ENCODE results near the gene SLC17A2.

SLC17A2 gene

GRCh38 chr6:25956226-25956625 is 25.7 kb upstream of the SLC17A2 start:
- WGBS (ENCODE audit: extremely low coverage, insufficient coverage, low lambda C conversion rate): no CpG with 5 or more reads among the region's 3 CpGs
- no peak overlapping the region for H3K56ac ChIP-seq (ENCODE audit: low read length)
- H3K4me2 ChIP-seq (ENCODE audit: low read length): no peak overlapping the region
- no peak for DNase-seq
- H3K4ac ChIP-seq (ENCODE audit: low read depth, low read length): no peak overlapping the region
- H3K18ac ChIP-seq (ENCODE audit: low read length): no peak overlapping the region
- no peaks in the 10 kb centered on the region for H3K4me1 ChIP-seq (ENCODE audit: control insufficient read depth, low read depth, low read length)
- H3K27ac ChIP-seq (ENCODE audit: low read depth, low read length): no peak overlapping the region
- H3K23ac ChIP-seq (ENCODE audit: low read length): no peak overlapping the region
- no peak overlapping the region for H3K4me3 ChIP-seq (ENCODE audit: low read length)
- no peak overlapping the region for H4K5ac ChIP-seq (ENCODE audit: low read length)
- no peaks in the 10 kb centered on the region for H3K79me2 ChIP-seq (ENCODE audit: control insufficient read depth, insufficient read depth, low read length)
- no peaks in the 10 kb centered on the region for H3K27me3 ChIP-seq (ENCODE audit: insufficient read depth, low read length, poor library complexity)
- no peak overlapping the region for H4K8ac ChIP-seq (ENCODE audit: low read depth, low read length)
- H3K36me3 ChIP-seq (ENCODE audit: control insufficient read depth, insufficient read depth, low read length): no peaks in the 10 kb centered on the region
- H2BK15ac ChIP-seq (replicated peaks; ENCODE audit: low read depth): no peak overlapping the region
- no peak overlapping the region for H3K9ac ChIP-seq (ENCODE audit: low read length)
- no peaks in the 10 kb centered on the region for H3K79me1 ChIP-seq (ENCODE audit: low read length)
- no peak overlapping the region for H2BK120ac ChIP-seq (ENCODE audit: low read depth, low read length)
- H2BK5ac ChIP-seq (ENCODE audit: low read length): no peak overlapping the region
- H2AK5ac ChIP-seq (ENCODE audit: low read length): no peak overlapping the region

- Histone ChIP-seq H3K18ac (ENCODE audit: low read length) (no peak overlapping the region), H3K36me3 (ENCODE audit: control insufficient read depth, insufficient read depth, low read length) (no peaks in the 10 kb centered on the region), H3K56ac (ENCODE audit: low read length) (no peak overlapping the region), H3K79me1 (ENCODE audit: low read length) (no peaks in the 10 kb centered on the region), H2BK15ac (replicated peaks; ENCODE audit: low read depth) (no peak overlapping the region), H3K27me3 (ENCODE audit: insufficient read depth, low read length, poor library complexity) (no peaks in the 10 kb centered on the region), H2BK5ac (ENCODE audit: low read length) (no peak overlapping the region), H3K27ac (ENCODE audit: low read depth, low read length) (no peak overlapping the region), H3K4ac (ENCODE audit: low read depth, low read length) (no peak overlapping the region), H2BK120ac (ENCODE audit: low read depth, low read length) (no peak overlapping the region), H3K4me1 (ENCODE audit: control insufficient read depth, low read depth, low read length) (no peaks in the 10 kb centered on the region), H2AK5ac (ENCODE audit: low read length) (no peak overlapping the region), H3K9ac (ENCODE audit: low read length) (no peak overlapping the region), H4K8ac (ENCODE audit: low read depth, low read length) (no peak overlapping the region), H3K79me2 (ENCODE audit: control insufficient read depth, insufficient read depth, low read length) (no peaks in the 10 kb centered on the region), H4K5ac (ENCODE audit: low read length) (no peak overlapping the region), H3K4me3 (ENCODE audit: low read length) (no peak overlapping the region), H3K4me2 (ENCODE audit: low read length) (no peak overlapping the region), H3K23ac (ENCODE audit: low read length) (no peak overlapping the region)
- no peak for DNase-seq
- no CpG with 5 or more reads among the region's 1 CpG for WGBS (ENCODE audit: extremely low coverage, insufficient coverage, low lambda C conversion rate)
Observed at GRCh38 chr6:25954756-25955155, 24.3 kb upstream of the SLC17A2 start.

- H4K5ac ChIP-seq (ENCODE audit: low read length): no peak overlapping the region
- no peaks in the 10 kb centered on the region for H3K4me1 ChIP-seq (ENCODE audit: control insufficient read depth, low read depth, low read length)
- no CpG with 5 or more reads among the region's 3 CpGs for WGBS (ENCODE audit: extremely low coverage, insufficient coverage, low lambda C conversion rate)
Observed at GRCh38 chr6:25953733-25954132, 23.2 kb upstream of the SLC17A2 start.

GRCh38 chr6:25952535-25952934 is 22.0 kb upstream of the SLC17A2 start:
- Histone ChIP-seq H2BK120ac (ENCODE audit: low read depth, low read length) (no peak overlapping the region), H3K4me1 (ENCODE audit: control insufficient read depth, low read depth, low read length) (no peaks in the 10 kb centered on the region), H2BK15ac (replicated peaks; ENCODE audit: low read depth) (no peak overlapping the region), H2AK5ac (ENCODE audit: low read length) (no peak overlapping the region), H3K56ac (ENCODE audit: low read length) (no peak overlapping the region), H3K27me3 (ENCODE audit: insufficient read depth, low read length, poor library complexity) (no peaks in the 10 kb centered on the region), H3K79me1 (ENCODE audit: low read length) (no peaks in the 10 kb centered on the region), H3K36me3 (ENCODE audit: control insufficient read depth, insufficient read depth, low read length) (no peaks in the 10 kb centered on the region), H3K18ac (ENCODE audit: low read length) (no peak overlapping the region), H3K4me2 (ENCODE audit: low read length) (no peak overlapping the region), H4K8ac (ENCODE audit: low read depth, low read length) (no peak overlapping the region), H4K5ac (ENCODE audit: low read length) (no peak overlapping the region), H3K4me3 (ENCODE audit: low read length) (no peak overlapping the region), H3K79me2 (ENCODE audit: control insufficient read depth, insufficient read depth, low read length) (no peaks in the 10 kb centered on the region), H3K27ac (ENCODE audit: low read depth, low read length) (no peak overlapping the region), H3K4ac (ENCODE audit: low read depth, low read length) (no peak overlapping the region), H3K23ac (ENCODE audit: low read length) (no peak overlapping the region), H3K9ac (ENCODE audit: low read length) (no peak overlapping the region), H2BK5ac (ENCODE audit: low read length) (no peak overlapping the region)
- no peak for DNase-seq
- WGBS (ENCODE audit: extremely low coverage, insufficient coverage, low lambda C conversion rate): no CpG with 5 or more reads among the region's 2 CpGs

More at GRCh38 chr6:25953733-25954132, 23.2 kb upstream of the SLC17A2 start:
- Histone ChIP-seq H3K4ac (ENCODE audit: low read depth, low read length) (no peak overlapping the region), H3K4me2 (ENCODE audit: low read length) (no peak overlapping the region), H4K8ac (ENCODE audit: low read depth, low read length) (no peak overlapping the region), H3K18ac (ENCODE audit: low read length) (no peak overlapping the region), H2BK15ac (replicated peaks; ENCODE audit: low read depth) (no peak overlapping the region), H3K27ac (ENCODE audit: low read depth, low read length) (no peak overlapping the region), H3K79me2 (ENCODE audit: control insufficient read depth, insufficient read depth, low read length) (no peaks in the 10 kb centered on the region), H3K27me3 (ENCODE audit: insufficient read depth, low read length, poor library complexity) (no peaks in the 10 kb centered on the region), H2BK120ac (ENCODE audit: low read depth, low read length) (no peak overlapping the region), H3K9ac (ENCODE audit: low read length) (no peak overlapping the region), H2BK5ac (ENCODE audit: low read length) (no peak overlapping the region), H3K4me3 (ENCODE audit: low read length) (no peak overlapping the region), H3K56ac (ENCODE audit: low read length) (no peak overlapping the region), H3K36me3 (ENCODE audit: control insufficient read depth, insufficient read depth, low read length) (no peaks in the 10 kb centered on the region), H2AK5ac (ENCODE audit: low read length) (no peak overlapping the region), H3K79me1 (ENCODE audit: low read length) (no peaks in the 10 kb centered on the region), H3K23ac (ENCODE audit: low read length) (no peak overlapping the region)
- DNase-seq: no peak

GRCh38 chr6:25951296-25952032 is 21.0 kb upstream of the SLC17A2 start:
- H3K4me3 ChIP-seq (ENCODE audit: low read length): no peak overlapping the region
- H3K27me3 ChIP-seq (ENCODE audit: insufficient read depth, low read length, poor library complexity): no peaks in the 10 kb centered on the region
- no peak overlapping the region for H3K18ac ChIP-seq (ENCODE audit: low read length)
- H2AK5ac ChIP-seq (ENCODE audit: low read length): no peak overlapping the region
- H3K4ac ChIP-seq (ENCODE audit: low read depth, low read length): no peak overlapping the region
- no peaks in the 10 kb centered on the region for H3K4me1 ChIP-seq (ENCODE audit: control insufficient read depth, low read depth, low read length)
- no peak overlapping the region for H2BK120ac ChIP-seq (ENCODE audit: low read depth, low read length)
- no peak overlapping the region for H4K5ac ChIP-seq (ENCODE audit: low read length)
- H2BK15ac ChIP-seq (replicated peaks; ENCODE audit: low read depth): no peak overlapping the region
- no peak overlapping the region for H3K27ac ChIP-seq (ENCODE audit: low read depth, low read length)
- H3K79me1 ChIP-seq (ENCODE audit: low read length): no peaks in the 10 kb centered on the region
- H3K56ac ChIP-seq (ENCODE audit: low read length): no peak overlapping the region
- H4K8ac ChIP-seq (ENCODE audit: low read depth, low read length): no peak overlapping the region
- H3K9ac ChIP-seq (ENCODE audit: low read length): no peak overlapping the region
- H3K23ac ChIP-seq (ENCODE audit: low read length): no peak overlapping the region
- no peak overlapping the region for H2BK5ac ChIP-seq (ENCODE audit: low read length)
- no peaks in the 10 kb centered on the region for H3K79me2 ChIP-seq (ENCODE audit: control insufficient read depth, insufficient read depth, low read length)
- H3K36me3 ChIP-seq (ENCODE audit: control insufficient read depth, insufficient read depth, low read length): no peaks in the 10 kb centered on the region
- H3K4me2 ChIP-seq (ENCODE audit: low read length): no peak overlapping the region
- no peak for DNase-seq
- no CpG with 5 or more reads among the region's 7 CpGs for WGBS (ENCODE audit: extremely low coverage, insufficient coverage, low lambda C conversion rate)

GRCh38 chr6:25950297-25950696 is 19.8 kb upstream of the SLC17A2 start:
- H3K36me3 ChIP-seq (ENCODE audit: control insufficient read depth, insufficient read depth, low read length): no peaks in the 10 kb centered on the region
- no peak overlapping the region for H3K4me3 ChIP-seq (ENCODE audit: low read length)
- no peak overlapping the region for H3K27ac ChIP-seq (ENCODE audit: low read depth, low read length)
- H4K8ac ChIP-seq (ENCODE audit: low read depth, low read length): no peak overlapping the region
- H3K18ac ChIP-seq (ENCODE audit: low read length): no peak overlapping the region
- no peaks in the 10 kb centered on the region for H3K79me2 ChIP-seq (ENCODE audit: control insufficient read depth, insufficient read depth, low read length)
- H3K4ac ChIP-seq (ENCODE audit: low read depth, low read length): no peak overlapping the region
- H2BK5ac ChIP-seq (ENCODE audit: low read length): no peak overlapping the region
- H2AK5ac ChIP-seq (ENCODE audit: low read length): no peak overlapping the region
- no peak for DNase-seq
- no peak overlapping the region for H3K9ac ChIP-seq (ENCODE audit: low read length)
- H3K23ac ChIP-seq (ENCODE audit: low read length): no peak overlapping the region
- no CpG with 5 or more reads among the region's 4 CpGs for WGBS (ENCODE audit: extremely low coverage, insufficient coverage, low lambda C conversion rate)
- H3K56ac ChIP-seq (ENCODE audit: low read length): no peak overlapping the region
- H3K4me2 ChIP-seq (ENCODE audit: low read length): no peak overlapping the region
- no peaks in the 10 kb centered on the region for H3K79me1 ChIP-seq (ENCODE audit: low read length)
- no peak overlapping the region for H4K5ac ChIP-seq (ENCODE audit: low read length)
- H2BK120ac ChIP-seq (ENCODE audit: low read depth, low read length): no peak overlapping the region
- no peak overlapping the region for H2BK15ac ChIP-seq (replicated peaks; ENCODE audit: low read depth)
- no peaks in the 10 kb centered on the region for H3K27me3 ChIP-seq (ENCODE audit: insufficient read depth, low read length, poor library complexity)
- no peaks in the 10 kb centered on the region for H3K4me1 ChIP-seq (ENCODE audit: control insufficient read depth, low read depth, low read length)

Measured in mesendoderm (in vitro differentiated cells).